HTR-8/SVneo (cell line): ENCODE results near the gene C2orf80.
"Not testable (repeated sequence)": the region's sequence is repeated elsewhere in the genome, so short reads cannot be mapped to it uniquely, and the experiment has no call there.

Experiments
- DNase-seq: peaks from one replicate; pipeline ENCODE4 v3.0.0; 2011; ENCODE audit warnings: low spot score, mixed read lengths; ENCODE audit not compliant: insufficient read length
- FAIRE-seq: peaks from 2 replicates; lab custom pipeline; 2011; peaks lifted over from hg19 to GRCh38; lab: Jason Lieb, UNC

C2orf80 gene

GRCh38 chr2:208189810-208190503, at the start of gene C2orf80:
C2orf80 (minus strand) TSS chr2:208190030; CDS start chr2:208186986, 3,044 bp downstream.
- FAIRE-seq (no peak), DNase-seq (no peak)

GRCh38 chr2:208235860-208236259, 46.0 kb upstream of the C2orf80 start:
- no peak for DNase-seq
- no peak for FAIRE-seq

GRCh38 chr2:208234786-208235185, 45.0 kb upstream of the C2orf80 start:
- DNase-seq, result no peak
- FAIRE-seq, result no peak

- no peak for FAIRE-seq
- no peak for DNase-seq
These were observed 38.6 kb upstream of the C2orf80 start for GRCh38 chr2:208228476-208228875.

GRCh38 chr2:208227581-208228232, 37.9 kb upstream of the C2orf80 start:
- DNase-seq, result no peak
- no peak for FAIRE-seq

DNA sequence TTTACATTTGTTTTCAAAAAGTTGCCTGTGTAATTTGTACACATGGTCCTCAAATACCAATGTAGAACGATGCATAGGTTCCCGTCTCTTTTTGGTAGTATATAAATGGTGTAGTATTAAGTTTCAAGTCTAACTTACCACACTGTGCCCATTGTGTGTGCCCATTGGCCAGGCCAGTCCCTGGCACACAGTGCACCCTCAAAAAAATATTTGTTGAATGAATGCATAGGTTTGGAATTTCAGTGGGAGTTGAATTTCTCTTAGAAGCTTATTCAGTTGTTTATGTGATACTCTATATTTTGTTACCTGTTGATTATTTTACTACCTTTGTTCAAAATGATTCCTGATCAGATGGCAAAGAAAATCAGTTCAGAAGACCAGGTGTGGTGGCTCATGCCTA, 35.0 kb upstream of the C2orf80 start:
- DNase-seq, result no peak
- no peak for FAIRE-seq

- DNase-seq (peak; percentile 10), FAIRE-seq (no peak)
These were observed 32.5 kb upstream of the C2orf80 start for GRCh38 chr2:208222351-208222750.

- not testable (repeated sequence) for DNase-seq, FAIRE-seq
These were observed 32.0 kb upstream of the C2orf80 start for GRCh38 chr2:208221873-208222272.

GRCh38 chr2:208210688-208211451, 21.0 kb upstream of the C2orf80 start:
- FAIRE-seq (no peak), DNase-seq (no peak)

GRCh38 chr2:208208335-208209085, 18.7 kb upstream of the C2orf80 start:
- FAIRE-seq (no peak), DNase-seq (no peak)

GRCh38 chr2:208207769-208208168, 17.9 kb upstream of the C2orf80 start:
- FAIRE-seq (no peak), DNase-seq (no peak)

GRCh38 chr2:208204166-208204565, 14.3 kb upstream of the C2orf80 start:
- FAIRE-seq (no peak), DNase-seq (no peak)

- FAIRE-seq, result no peak
These were observed 5.7 kb upstream of the C2orf80 start for GRCh38 chr2:208195531-208195930.

GRCh38 chr2:208192611-208193236, 2.9 kb upstream of the C2orf80 start:
- FAIRE-seq (no peak), DNase-seq (no peak)

More at GRCh38 chr2:208195531-208195930, 5.7 kb upstream of the C2orf80 start:
- no peak for DNase-seq

DNA sequence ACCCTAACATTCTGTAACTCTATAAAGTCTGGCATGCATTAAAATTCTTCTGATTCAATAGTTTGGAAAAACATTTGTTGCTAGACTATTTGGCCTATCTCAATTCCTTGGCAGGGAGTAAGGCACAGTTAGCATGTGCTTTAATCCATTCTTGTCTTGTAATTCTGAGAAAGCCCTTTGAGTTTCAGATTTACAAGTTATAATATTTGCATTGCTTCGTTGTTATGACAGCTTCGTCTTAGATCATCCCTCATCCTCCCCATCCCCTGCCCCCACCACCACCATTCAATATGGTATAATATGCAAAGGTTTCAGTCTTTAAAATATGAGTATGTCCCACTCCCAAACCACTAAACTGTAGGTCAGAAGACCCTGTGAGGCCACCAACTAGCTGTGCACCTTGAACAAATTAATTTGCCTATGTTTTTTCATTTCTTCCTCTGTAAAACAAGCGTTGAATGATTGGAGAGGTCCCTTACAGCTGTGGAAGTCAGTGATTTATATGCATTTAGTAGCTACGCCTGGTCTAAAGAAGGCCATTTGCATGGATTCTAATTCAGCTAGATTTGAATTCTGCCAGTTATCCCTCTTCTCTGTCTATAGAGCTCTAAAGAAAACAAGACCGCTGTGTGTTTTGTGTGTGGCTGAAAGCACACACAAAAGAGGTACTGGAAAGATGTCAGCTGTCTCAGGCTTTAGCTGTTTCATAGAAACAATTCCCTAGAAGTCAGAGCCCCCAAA, 591 bp downstream of the C2orf80 start:
- no peak for FAIRE-seq

GRCh38 chr2:208186893-208187292, 2.9 kb downstream of the C2orf80 start:
- no peak for DNase-seq
- no peak for FAIRE-seq

More for the DNA sequence above, 591 bp downstream of the C2orf80 start:
- DNase-seq, result no peak

GRCh38 chr2:208186465-208186864, 3.4 kb downstream of the C2orf80 start:
- FAIRE-seq (no peak), DNase-seq (no peak)

DNA sequence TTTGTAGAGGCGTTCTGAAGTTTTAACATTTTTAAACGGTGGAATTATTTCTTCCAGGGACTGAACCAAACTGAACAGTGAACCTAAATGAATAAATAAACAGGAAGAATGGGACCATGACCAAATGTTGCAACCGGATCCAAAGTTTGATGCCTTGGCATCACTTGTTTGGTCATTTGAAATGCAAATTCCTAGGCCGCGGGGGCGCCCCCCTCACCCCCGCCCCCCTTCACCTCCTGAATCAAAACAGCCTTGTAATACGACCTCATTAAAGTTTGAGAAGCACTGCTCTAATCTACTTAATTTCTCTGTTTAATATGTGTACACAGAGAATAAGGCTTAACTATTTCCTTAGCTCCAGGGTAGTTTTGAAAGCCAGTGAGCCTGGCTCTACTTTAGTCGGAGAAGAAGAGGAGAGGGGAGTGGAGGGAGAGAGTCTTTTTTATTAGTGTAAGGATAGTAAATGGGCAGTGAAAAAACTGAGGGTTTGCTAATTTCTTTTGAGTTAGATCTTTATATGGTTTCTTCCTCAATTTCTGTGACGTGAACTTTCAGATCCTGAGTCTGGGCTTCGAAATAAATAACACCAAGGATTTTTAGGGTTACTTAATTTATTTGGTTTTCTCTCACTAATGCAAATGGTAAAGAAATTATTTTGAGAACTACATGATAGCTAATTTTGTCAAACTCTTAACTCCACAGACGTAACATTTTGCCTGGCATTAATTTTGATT, 5.7 kb downstream of the C2orf80 start:
- DNase-seq (no peak), FAIRE-seq (no peak)

- DNase-seq (no peak), FAIRE-seq (no peak)
These were observed 6.3 kb downstream of the C2orf80 start for GRCh38 chr2:208183526-208183925.
